HG03469 (cell line): ENCODE measurements around the gene PDE9A.

Source experiments
- ATAC-seq: cut with Tn5 transposase; IDR thresholded peaks from one replicate; pipeline ENCODE4 v1.9.1; 2021; ENCODE audit warnings: mild to moderate bottlenecking, moderate library complexity, moderate number of reproducible peaks; ENCODE audit not compliant: unreplicated experiment

Gene PDE9A

DNA sequence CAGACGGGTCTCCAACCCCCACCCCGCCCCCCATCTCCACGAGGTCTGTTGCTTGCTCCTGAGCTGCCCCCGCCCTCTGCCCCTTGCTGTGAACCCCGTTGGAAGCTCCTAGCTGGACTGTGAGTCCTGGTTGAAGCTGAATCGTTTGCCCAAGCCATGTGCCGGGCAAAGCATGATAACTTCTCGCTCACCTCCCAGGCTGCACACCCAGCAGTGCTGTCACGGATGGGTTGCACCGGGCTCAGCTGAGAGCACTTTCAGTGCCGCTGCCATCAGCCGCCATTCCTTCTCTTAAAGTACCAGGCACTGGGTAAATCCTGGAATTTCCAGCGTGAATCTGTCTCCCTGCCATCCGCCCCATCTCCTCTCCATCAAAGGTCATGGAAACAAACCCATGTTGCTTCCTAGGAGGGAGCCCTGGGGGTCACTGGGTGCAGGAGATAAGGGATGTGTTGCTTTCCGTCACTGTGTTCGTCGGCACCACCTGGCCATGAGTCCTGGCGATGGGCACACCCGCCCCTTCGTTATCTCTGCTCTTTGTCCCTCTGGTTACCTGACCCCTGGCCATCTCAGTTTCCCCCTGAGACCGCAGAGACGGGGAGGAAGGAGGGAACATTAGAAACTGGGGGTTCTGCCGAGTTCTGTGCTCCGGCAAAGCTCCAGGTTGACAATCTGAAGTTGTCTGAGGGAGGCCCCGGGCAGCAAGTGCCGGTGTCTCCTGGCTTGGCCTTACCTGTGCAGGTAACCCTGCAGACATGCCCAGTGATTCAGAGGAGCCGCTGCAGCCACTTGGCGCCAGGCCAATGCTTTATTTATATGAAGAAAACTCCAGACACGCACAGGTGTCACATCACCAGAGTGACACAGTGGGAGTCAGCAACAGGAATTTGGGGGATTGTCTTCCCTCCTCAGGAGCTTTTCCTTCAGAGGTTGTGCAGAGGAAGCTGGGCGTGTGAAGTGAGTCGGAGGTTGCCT, 2.7 kb downstream of the PDE9A start:
- ATAC-seq = no peak

DNA sequence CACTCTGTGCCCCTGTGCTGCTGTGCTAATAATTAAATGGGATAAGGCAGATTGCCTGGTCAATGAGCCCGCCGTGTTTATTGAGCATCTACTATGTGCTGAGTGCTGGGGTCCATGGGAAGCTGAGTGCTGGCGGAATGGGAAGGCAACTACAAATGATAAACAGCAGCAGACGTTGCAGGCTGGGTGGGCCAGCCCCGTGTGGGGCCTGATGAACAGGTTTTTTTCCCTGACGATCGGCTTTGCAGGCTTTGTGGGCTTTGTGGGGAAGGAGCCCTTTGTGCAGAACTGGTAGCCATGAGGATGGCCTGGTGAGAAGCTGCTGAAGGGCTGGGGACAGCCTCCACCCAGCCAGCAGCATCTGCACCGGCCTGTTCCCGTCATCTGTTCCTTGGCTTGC, 3.5 kb downstream of the PDE9A start:
- ATAC-seq = no peak

DNA sequence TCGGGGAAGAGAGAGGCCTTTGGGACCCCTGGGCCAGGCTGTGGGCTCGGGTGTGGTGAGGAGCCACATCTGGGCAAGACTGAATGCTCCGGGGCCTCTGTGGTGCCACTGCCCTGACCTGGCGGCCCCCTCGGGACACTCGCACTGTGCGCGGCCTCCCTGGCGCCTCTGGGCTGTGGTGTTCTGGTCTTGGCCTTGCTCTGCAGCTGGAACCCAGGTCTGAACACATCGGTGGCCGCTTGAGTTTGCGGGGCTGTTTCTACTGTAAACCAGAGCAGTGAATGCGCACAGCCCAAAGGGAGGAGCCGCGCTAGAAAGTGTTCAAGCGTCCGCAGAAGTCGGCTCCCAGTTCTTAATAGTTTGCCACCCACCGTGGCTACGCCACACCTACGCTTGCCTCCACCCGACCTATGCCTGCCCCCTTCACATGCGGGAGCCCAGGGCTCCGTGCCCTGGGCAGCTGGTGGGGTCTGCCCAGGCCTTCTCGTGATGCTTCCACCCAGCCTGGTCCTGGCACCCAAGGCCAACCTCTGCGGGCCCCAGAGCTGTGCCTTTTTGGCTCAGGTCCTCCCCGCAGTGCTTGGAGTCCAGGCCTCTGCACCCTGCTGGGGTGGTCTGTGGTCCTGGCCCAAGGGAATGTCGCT, 4.4 kb downstream of the PDE9A start:
- no peak for ATAC-seq

DNA sequence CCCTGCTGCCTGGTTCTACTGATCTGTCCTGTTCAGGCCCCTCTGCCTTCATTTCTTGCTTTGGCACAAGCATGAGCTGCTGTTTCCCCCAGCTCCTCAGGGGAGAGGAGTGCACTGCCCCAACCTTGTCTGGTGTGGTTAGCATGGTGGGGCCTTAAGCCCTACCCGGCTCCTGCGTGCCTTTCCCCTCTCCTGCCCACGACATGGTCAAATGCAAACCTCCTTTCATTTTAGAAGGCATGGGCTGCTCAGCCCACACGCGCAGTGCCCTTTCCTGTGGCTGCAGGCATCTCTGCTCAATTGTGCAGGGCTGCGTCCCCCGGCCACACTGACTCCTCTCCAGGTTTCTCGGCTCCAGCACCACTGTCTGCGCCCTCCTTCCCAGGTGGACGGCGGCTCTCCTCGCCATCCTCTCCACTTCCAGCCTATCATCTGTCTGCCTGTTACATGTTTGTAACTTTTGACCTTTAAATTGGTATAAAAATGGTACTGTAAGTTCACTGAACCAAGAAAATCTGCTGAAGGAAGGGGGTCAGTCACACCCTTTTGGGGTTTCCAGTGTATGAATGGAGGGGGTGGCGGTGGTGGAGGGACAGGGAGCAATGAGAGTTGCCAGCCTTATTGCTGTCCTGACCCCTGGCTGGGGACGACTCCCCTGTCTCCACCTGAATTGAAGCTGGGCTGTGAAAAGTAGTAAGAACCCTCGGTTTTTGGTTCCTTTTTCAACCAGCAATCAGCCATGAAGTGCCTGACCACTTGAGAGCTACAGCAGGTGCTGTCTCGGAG, 5.1 kb downstream of the PDE9A start:
- no peak for ATAC-seq

DNA sequence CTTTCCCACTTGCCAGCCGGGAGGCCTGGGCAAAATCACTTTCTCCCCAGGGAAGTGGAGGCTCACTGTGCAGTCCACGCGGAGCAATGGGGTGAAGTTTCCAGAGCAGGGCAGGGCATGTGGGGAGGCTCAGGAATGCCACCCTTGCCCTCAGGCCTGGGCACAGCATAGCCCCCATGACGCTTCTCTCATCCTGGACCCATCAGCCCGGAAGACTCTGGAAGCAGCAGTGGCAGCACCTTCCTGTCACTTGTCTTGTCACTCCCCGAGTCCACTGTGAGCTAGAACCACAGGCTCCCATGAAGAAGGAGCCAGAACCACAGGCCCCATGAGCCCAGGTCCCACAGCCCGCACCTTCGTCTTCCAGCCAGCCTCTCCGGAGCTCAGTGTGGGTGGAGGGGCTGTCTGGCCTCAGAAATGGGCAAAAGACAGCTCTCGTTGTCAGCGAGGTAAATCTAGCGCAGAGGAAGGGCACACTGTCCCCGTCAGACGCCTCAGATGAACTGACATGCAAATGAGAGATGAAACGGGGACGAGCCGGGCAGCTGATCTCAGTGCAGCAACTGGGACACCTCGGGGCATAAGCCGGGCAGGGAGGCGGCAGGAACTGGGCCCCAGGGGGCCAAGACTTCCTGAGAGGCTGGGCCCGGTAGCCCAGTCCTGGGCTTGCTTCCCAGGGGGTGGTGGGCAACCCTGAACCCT, 6.1 kb downstream of the PDE9A start:
- ATAC-seq = no peak

DNA sequence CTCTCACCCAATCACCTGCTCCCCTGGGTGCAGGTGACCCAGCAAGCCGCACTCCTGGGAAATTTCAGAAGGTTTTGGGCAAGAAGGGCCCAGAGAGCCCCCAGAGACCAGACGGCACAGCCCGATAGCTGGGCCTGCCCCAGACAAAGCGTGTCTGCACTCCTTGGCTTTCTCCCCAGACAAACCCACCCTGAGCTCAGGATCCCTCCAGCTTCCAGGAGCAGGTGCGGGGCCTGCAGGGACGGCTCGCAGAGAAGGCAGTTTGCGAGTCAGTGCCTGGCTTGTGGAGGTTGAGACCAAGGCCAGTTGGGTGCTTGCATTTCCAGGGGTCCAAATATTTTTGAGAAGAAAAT, 6.7 kb downstream of the PDE9A start:
- no peak for ATAC-seq

GRCh38 chr21:42661688-42662429, 8.4 kb downstream of the PDE9A start:
- no peak for ATAC-seq

DNA sequence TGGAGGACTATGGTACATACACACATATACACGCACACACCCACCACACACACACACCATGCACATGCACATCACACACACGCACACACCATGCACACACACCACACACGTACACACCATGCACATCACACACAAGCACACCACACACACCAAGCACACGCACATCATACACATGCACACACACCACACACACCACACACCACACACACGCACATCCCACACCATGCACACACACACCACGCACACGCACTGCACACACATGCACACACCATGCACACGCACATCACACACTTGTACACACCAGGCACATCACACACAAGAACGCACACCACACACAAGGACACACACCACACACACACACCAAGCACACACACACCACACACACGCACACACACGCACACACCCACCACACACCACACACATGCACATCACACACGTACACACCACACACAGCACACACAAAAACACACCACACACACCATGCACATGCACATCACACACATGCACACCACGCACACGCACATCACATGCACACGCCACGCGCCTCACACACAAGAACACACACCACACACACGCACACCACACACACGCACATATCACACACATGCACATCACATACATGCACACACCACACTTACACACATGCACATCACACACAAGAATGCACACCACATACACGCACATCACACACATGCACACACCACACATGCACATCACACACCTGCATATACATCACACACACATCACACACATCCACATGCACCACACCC, 9.2 kb downstream of the PDE9A start:
- no peak for ATAC-seq

- ATAC-seq = no peak
Measured at GRCh38 chr21:42663200-42663750, 9.9 kb downstream of the PDE9A start.

- ATAC-seq = no peak
Measured at GRCh38 chr21:42663860-42664535, 10.6 kb downstream of the PDE9A start.

GRCh38 chr21:42664614-42665013, 11.2 kb downstream of the PDE9A start:
- no peak for ATAC-seq

DNA sequence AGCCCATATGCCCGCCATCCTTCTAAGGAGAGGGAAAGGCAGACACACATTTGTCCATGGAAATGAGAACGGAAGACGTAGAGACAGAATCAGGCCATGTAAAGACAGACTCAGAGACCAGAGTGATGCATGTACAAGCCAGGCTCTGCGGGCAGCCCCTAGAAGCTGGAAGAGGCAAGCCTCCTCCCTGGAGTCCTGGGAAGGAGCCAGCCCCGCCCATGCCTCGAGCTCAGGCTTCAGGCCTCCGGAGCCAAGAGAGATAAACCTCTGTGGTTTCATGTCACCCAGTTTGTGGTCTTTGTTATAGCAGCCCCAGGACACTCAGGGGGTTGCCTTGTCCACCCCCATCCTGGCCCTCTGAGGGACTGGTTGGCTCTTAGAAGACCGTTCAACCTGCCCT, 11.6 kb downstream of the PDE9A start:
- no peak for ATAC-seq

DNA sequence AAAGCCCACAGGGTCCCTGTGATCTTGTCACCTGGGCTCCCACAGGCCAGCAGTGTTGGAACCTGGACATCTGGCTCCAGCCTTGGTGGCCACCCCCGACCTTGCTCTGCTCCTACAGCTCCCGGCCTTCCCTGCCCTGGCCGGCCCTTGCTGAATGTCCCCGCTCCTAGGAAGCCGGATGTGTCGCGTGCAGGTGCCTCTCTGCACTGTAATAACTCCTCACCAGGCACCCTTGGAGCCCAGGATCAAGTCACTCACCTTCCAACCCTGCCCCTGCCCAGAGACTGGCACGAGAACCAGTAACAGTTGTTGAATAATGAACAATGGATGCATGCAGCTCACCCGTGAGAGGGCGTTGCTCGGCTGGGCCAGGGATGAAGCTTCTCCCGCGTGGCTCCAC, 12.1 kb downstream of the PDE9A start:
- no peak for ATAC-seq

- ATAC-seq = no peak
Measured at GRCh38 chr21:42666023-42666747, 12.8 kb downstream of the PDE9A start.

DNA sequence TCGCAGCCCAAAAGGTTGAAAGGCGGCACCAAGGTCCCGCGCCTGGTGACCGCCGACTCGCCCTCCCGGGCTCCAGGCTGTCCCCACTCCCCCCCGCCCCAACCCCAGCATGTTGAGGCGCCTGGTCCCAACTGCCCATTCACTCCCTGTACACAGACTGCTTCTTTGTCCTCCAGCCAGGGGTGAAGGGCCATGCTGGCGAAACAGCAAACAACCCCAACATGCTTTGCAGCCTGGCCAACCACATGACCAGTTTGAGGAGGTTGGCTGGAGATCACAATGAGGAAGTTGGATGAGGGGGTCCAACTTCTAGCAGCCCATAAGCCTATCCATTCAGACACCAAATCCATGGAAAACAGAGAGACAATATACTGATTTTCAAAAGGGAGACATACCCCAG, 13.5 kb downstream of the PDE9A start:
- no peak for ATAC-seq

DNA sequence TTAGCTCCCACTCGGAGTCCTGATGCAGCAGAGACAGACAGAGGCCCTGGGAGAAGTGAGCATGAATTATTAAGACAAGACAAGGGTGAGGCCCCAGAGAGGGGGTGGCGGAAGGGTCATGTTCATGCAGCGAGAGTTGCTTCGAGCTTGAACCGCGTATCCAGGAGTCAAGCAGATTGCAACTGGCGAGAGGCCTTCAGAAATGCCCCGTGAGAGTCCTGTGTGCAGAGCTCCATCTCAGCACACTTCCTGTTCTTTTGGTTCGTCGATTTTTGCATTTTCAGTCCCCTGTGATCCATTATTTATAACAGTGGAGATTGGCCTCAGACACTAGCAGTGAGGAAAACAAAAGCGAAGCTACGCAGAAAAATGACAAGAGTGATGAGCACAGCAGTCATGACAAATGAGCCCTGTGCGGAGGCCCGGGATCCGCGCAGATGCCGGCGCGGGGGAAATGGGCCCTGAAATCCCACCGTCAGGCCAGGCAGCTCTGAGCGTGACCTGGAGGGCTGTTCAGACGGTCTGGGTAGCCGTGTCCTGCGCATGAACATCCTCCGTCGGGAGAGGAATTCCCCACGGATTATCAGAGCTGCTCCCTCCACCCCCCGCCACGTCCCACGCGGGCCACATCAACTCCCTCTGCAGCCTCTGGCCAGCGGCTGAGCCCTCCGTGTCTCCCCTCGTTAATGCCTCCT, 15.0 kb downstream of the PDE9A start:
- ATAC-seq = no peak

DNA sequence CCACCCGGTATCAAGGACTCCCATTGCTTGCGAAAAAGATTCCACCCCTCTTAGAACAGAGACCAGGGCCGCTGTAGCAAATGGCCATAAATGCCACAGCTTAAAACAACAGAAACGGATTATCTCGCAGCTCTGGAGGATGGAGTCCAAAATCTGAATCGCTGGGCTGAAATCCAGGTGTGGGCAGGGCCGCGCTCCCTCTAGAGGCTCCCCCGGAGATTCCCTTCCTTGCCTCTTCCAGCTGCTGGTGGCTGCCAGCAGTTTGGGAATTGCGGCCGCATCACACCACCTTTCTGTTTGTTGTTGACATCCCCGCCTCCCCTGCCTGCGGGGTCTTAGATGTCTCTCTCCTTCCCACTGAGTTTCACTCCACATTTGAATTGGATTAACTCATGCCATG, 15.6 kb downstream of the PDE9A start:
- ATAC-seq = no peak
